H1 (cell line): Measurements from ENCODE around the gene APOA1. TPM values are rescaled to one million over a fixed set of nuclear protein-coding genes. Genes with fewer than 3 reads are reported as not detected.
A peak's percentile ranks its signal among the peaks of the same experiment; 100 is the strongest.

Source experiments
- CTCF ChIA-PET: fragments of 300-600 bp; sonication (Branson Sonifier 250); formaldehyde crosslinking; loops from one replicate; lab custom pipeline; 2021; ENCODE audit not compliant: partially characterized antibody; lab: Charles Lee
- POLR2A ChIA-PET: fragments of 300-600 bp; sonication (Branson Sonifier 250); formaldehyde crosslinking; loops from one replicate; lab custom pipeline; 2021; ENCODE audit warnings: inconsistent platforms; ENCODE audit not compliant: partially characterized antibody; lab: Charles Lee
- DNase-seq, 2 experiments: peaks; one replicate each; pipeline versions ENCODE4 v3.0.0 to v3.0.0-alpha.2; 2010 to 2022; ENCODE audit warnings: low spot score in 2 of 2, low read depth in 1 of 2, mixed read lengths in 1 of 2
- FAIRE-seq: peaks from 2 replicates; lab custom pipeline; 2011; peaks lifted over from hg19 to GRCh38; lab: Jason Lieb, UNC
- H2AFZ ChIP-seq: 2 replicates; pipeline ENCODE4 v1.8.1; 2012; ENCODE audit warnings: low read length, inconsistent platforms
- H2AK5ac ChIP-seq: 2 replicates; pipeline ENCODE4 v1.6.1; 2013; ENCODE audit warnings: low read depth, low read length
- H2BK120ac ChIP-seq: replicated peaks from 2 replicates; pipeline ENCODE3; 2013; ENCODE audit warnings: low read depth, low read length, inconsistent platforms
- H2BK12ac ChIP-seq: 2 replicates; pipeline ENCODE4 v1.6.1; 2013; ENCODE audit warnings: low read depth, low read length
- H2BK15ac ChIP-seq: 2 replicates; pipeline ENCODE4 v1.6.1; 2013; ENCODE audit warnings: low read length
- H2BK20ac ChIP-seq: 2 replicates; pipeline ENCODE4 v1.6.1; 2013; ENCODE audit warnings: low read length
- H2BK5ac ChIP-seq: 2 replicates; pipeline ENCODE4 v1.6.1; 2013; ENCODE audit warnings: low read depth, low read length
- H3K14ac ChIP-seq: 2 replicates; pipeline ENCODE4 v1.6.1; 2013; ENCODE audit warnings: inconsistent platforms; ENCODE audit not compliant: insufficient read length
- H3K18ac ChIP-seq: 2 replicates; pipeline ENCODE4 v1.6.1; 2013; ENCODE audit warnings: low read length; ENCODE audit errors: extremely low read depth
- H3K23ac ChIP-seq: 2 replicates; pipeline ENCODE4 v1.6.1; 2013; ENCODE audit warnings: inconsistent platforms; ENCODE audit not compliant: insufficient read length
- H3K23me2 ChIP-seq: 2 replicates; pipeline ENCODE4 v1.6.1; 2013; ENCODE audit warnings: low read depth, low read length
- H3K27ac ChIP-seq: 2 replicates; pipeline ENCODE4 v1.6.1; 2011; ENCODE audit warnings: low read depth, low read length, inconsistent platforms
- H3K27me3 ChIP-seq, 4 experiments: replicated peaks in 1 of 4; 1 replicate in 1 of 4; 2 replicates in 3 of 4; pipeline versions ENCODE4 v1.6.1 to v1.8.1; 2011 to 2013; ENCODE audit warnings: low read length in 3 of 4, mild to moderate bottlenecking in 3 of 4, inconsistent platforms in 2 of 4, mixed read lengths in 2 of 4, moderate library complexity in 1 of 4; ENCODE audit not compliant: control insufficient read depth in 3 of 4, insufficient read depth in 3 of 4; ENCODE audit errors: extremely low read depth in 1 of 4
- H3K36me3 ChIP-seq, 4 experiments: 2 replicates each; pipeline versions ENCODE4 v1.6.1 to v1.8.1; 2011 to 2013; ENCODE audit warnings: mild to moderate bottlenecking in 4 of 4, low read length in 3 of 4, moderate library complexity in 2 of 4, control low read depth in 1 of 4, inconsistent platforms in 1 of 4; ENCODE audit not compliant: insufficient read depth in 4 of 4, control insufficient read depth in 2 of 4
- H3K4ac ChIP-seq: replicated peaks from 2 replicates; pipeline ENCODE3; 2013; ENCODE audit warnings: low read length, low read depth, mixed read lengths, inconsistent platforms; ENCODE audit not compliant: insufficient read length
- H3K4me1 ChIP-seq, 4 experiments: replicated peaks in 1 of 4; 1 replicate in 1 of 4; 2 replicates in 3 of 4; pipeline versions ENCODE4 v1.6.1 to v1.8.1; 2011 to 2013; ENCODE audit warnings: low read length in 3 of 4, inconsistent platforms in 2 of 4, mixed read lengths in 1 of 4; ENCODE audit not compliant: insufficient read depth in 4 of 4, control insufficient read depth in 3 of 4
- H3K4me2 ChIP-seq, 2 experiments: 2 replicates each; pipeline versions ENCODE4 v1.6.1 to v1.8.1; 2011 to 2013; ENCODE audit warnings: low read depth in 2 of 2, low read length in 2 of 2, control low read depth in 1 of 2, inconsistent platforms in 1 of 2, mild to moderate bottlenecking in 1 of 2; ENCODE audit not compliant: insufficient read depth in 1 of 2
- H3K4me3 ChIP-seq, 4 experiments: fragments of 200-600, 300-600 bp in 1 of 4; sonication (generic), shearing (Covaris generic), sonication (Bioruptor Twin) in 1 of 4; 2 replicates each; pipeline versions ENCODE4 v1.5.1 to v1.8.1; 2011 to 2016; ENCODE audit warnings: low read length in 4 of 4, low read depth in 3 of 4, control low read depth in 2 of 4, inconsistent platforms in 2 of 4, mild to moderate bottlenecking in 2 of 4, mixed read lengths in 1 of 4, moderate library complexity in 1 of 4; ENCODE audit not compliant: insufficient read depth in 2 of 4; ENCODE audit errors: extremely low read depth in 1 of 4
- H3K56ac ChIP-seq: replicated peaks from 2 replicates; pipeline ENCODE3; 2013; ENCODE audit warnings: low read depth, mild to moderate bottlenecking, mixed read lengths, low read length, inconsistent platforms; ENCODE audit not compliant: insufficient read length
- H3K79me1 ChIP-seq: 2 replicates; pipeline ENCODE4 v1.6.1; 2013; ENCODE audit warnings: low read depth, low read length, control low read depth
- H3K79me2 ChIP-seq, 2 experiments: 2 replicates each; pipeline versions ENCODE4 v1.6.1 to v1.8.1; 2012 to 2013; ENCODE audit warnings: low read length in 2 of 2, mild to moderate bottlenecking in 2 of 2, inconsistent platforms in 1 of 2; ENCODE audit not compliant: insufficient read depth in 2 of 2, control insufficient read depth in 1 of 2
- H3K9ac ChIP-seq, 4 experiments: replicated peaks in 1 of 4; 1 replicate in 1 of 4; 2 replicates in 3 of 4; pipeline versions ENCODE4 v1.6.1 to v1.8.1; 2011 to 2013; ENCODE audit warnings: low read depth in 3 of 4, low read length in 3 of 4, control low read depth in 2 of 4, mild to moderate bottlenecking in 2 of 4, moderate library complexity in 2 of 4, inconsistent platforms in 1 of 4; ENCODE audit errors: extremely low read depth in 1 of 4
- H3K9me3 ChIP-seq, 2 experiments: 2 replicates each; pipeline versions ENCODE4 v1.6.1 to v1.8.1; 2012 to 2013; ENCODE audit warnings: mild to moderate bottlenecking in 2 of 2, moderate library complexity in 2 of 2, control low read depth in 1 of 2, inconsistent platforms in 1 of 2, low read depth in 1 of 2, low read length in 1 of 2, mixed read lengths in 1 of 2; ENCODE audit not compliant: insufficient read depth in 2 of 2
- H4K20me1 ChIP-seq, 2 experiments: replicated peaks in 1 of 2; 2 replicates each; pipeline versions ENCODE3 to v1.8.1; 2011 to 2013; ENCODE audit warnings: inconsistent platforms in 2 of 2, low read length in 2 of 2, mild to moderate bottlenecking in 1 of 2; ENCODE audit not compliant: insufficient read depth in 2 of 2, control insufficient read depth in 1 of 2
- H4K5ac ChIP-seq: 2 replicates; pipeline ENCODE4 v1.6.1; 2013; ENCODE audit warnings: low read length, low read depth, mixed read lengths, inconsistent platforms; ENCODE audit not compliant: insufficient read length
- H4K8ac ChIP-seq: 2 replicates; pipeline ENCODE4 v1.8.0; 2013; ENCODE audit warnings: mild to moderate bottlenecking, moderate library complexity, low read length, inconsistent platforms; ENCODE audit not compliant: insufficient read depth; ENCODE audit errors: extremely low read depth
- H4K91ac ChIP-seq: replicated peaks from 2 replicates; pipeline ENCODE3; 2013; ENCODE audit warnings: low read length, mixed read lengths, inconsistent platforms; ENCODE audit not compliant: insufficient read length
- CHD2 ChIP-seq: IDR thresholded peaks from 2 replicates; pipeline ENCODE4 v1.6.1; 2012; ENCODE audit warnings: low read length, improper control_type of control experiment
- CTCF ChIP-seq, 3 experiments: IDR thresholded peaks; 1 replicate in 2 of 3; 2 replicates in 1 of 3; pipeline versions ENCODE4 v1.5.1 to v1.6.1; 2011; ENCODE audit warnings: low read length in 3 of 3, mild to moderate bottlenecking in 3 of 3, inconsistent platforms in 2 of 3, low read depth in 1 of 3, moderate library complexity in 1 of 3; ENCODE audit not compliant: insufficient read depth in 1 of 3; ENCODE audit errors: control extremely low read depth in 1 of 3
- HDAC2 ChIP-seq, 2 experiments: fragments of 300-600 bp in 1 of 2; sonication (generic) in 1 of 2; IDR thresholded peaks; 2 replicates each; pipeline ENCODE4 v1.6.1; 2011 to 2012; ENCODE audit warnings: low read depth in 2 of 2, low read length in 2 of 2, mild to moderate bottlenecking in 2 of 2, moderate library complexity in 2 of 2, borderline replicate concordance in 1 of 2, inconsistent platforms in 1 of 2
- TEAD4 ChIP-seq: IDR thresholded peaks from 2 replicates; pipeline ENCODE4 v1.6.1; 2012; ENCODE audit warnings: low read depth, low read length, inconsistent platforms, mixed read lengths
- WGBS, 2 experiments: shearing (Covaris generic) in 1 of 2; methylation state at CpG; one replicate each; pipeline versions ENCODE4 v1.1.6 to v1.1.7; 2013 to 2015; ENCODE audit warnings: low lambda C conversion rate in 2 of 2, mixed read lengths in 2 of 2, inconsistent platforms in 1 of 2, low coverage in 1 of 2, missing lambda C conversion rate in 1 of 2; ENCODE audit not compliant: insufficient replicate concordance in 2 of 2, insufficient coverage in 1 of 2, insufficient read length in 1 of 2; ENCODE audit errors: extremely low coverage in 1 of 2, missing lambda C conversion rate in 1 of 2; 5-methylcytosine and 5-hydroxymethylcytosine counted together
- polyA plus RNA-seq, 7 experiments: library from polyadenylated mRNA; depleted of rRNA in 3 of 7; stranded (reverse) in 5 of 7; unstranded in 2 of 7; fragments of >200 nt in 5 of 7; fragments of 200-250 nt in 2 of 7; gene quantifications; 1 replicate in 5 of 7; 2 replicates in 1 of 7; 4 replicates in 1 of 7; pipeline versions ENCODE4 v1.2.1 to v1.2.3, GENCODE V29; 2011 to 2013; ENCODE audit warnings: missing spikeins in 2 of 7, mixed read lengths in 2 of 7
- total RNA-seq: library from RNA; stranded (reverse); fragmentation: NEBNext Ultra II Directional; extraction: Animal tissue kit (Norgen Biotek cat#: 25700); gene quantifications from 2 replicates; pipeline ENCODE4 v1.2.1, GENCODE V29; 2021

Gene APOA1
- total and polyA plus RNA-seq, 2 of the 8 experiments (the other 6 are each of a cell fraction or from before 2014, with no cell fraction given), result 0.80 TPM; not detected in 1

- Histone ChIP-seq H3K4me1 (no peaks in the 10 kb centered on the region), H3K23me2 (no peaks in the 10 kb centered on the region), H3K27ac (no peak overlapping the region), H2BK12ac (no peak overlapping the region), H3K79me1 (no peaks in the 10 kb centered on the region; the same call in 1 of the 2 replicates), H3K4me3 (no peak overlapping the region), H4K20me1 (peaks cover 0 to 1% of the 10 kb centered on the region in 2 experiments), H3K4me2 (no peak overlapping the region)
- CTCF ChIA-PET, result interaction anchor here (0.8 to 7.0 kb wide), 13 partner anchors 10 to 269 kb away, joined by 3 to 65 read pairs (median 4); no protein-coding TSS in a partner anchor
- 88% methylated on average over 8 of the region's 8 CpGs; no CpG with 5 or more reads in 1 of the 2 experiments for WGBS, 2 experiments
- TF ChIP-seq CHD2, result no peak
- peak; percentile 2 to 19 (median 17); a peak in 2 of 4 replicates for TF ChIP-seq CTCF (IDR thresholded peaks at IDR 0.05; ENCODE audit: control extremely low read depth in 1 of 3, insufficient read depth in 1 of 3, low read depth in 1 of 3, low read length in 3 of 3)
- TF ChIP-seq TEAD4, result no peak
- no peak for TF ChIP-seq HDAC2 (IDR thresholded peaks at IDR 0.05; ENCODE audit: borderline replicate concordance in 1 of 2, low read depth in 2 of 2, low read length in 2 of 2)
- TF ChIP-seq, all 59 proteins: peak for 1
- H4K8ac ChIP-seq, result no peak overlapping the region
- no peak overlapping the region for H3K4ac ChIP-seq
- H3K23ac ChIP-seq, result no peak overlapping the region
- H2BK120ac ChIP-seq, result no peak overlapping the region
- no peak overlapping the region for H2BK15ac ChIP-seq
- FAIRE-seq (no peak), DNase-seq (no peak)
- H4K5ac ChIP-seq, result no peak overlapping the region
- no peak overlapping the region for H2AK5ac ChIP-seq
- H3K18ac ChIP-seq, result no peak overlapping the region
- H3K9me3 ChIP-seq, result no peaks in the 10 kb centered on the region
- H4K91ac ChIP-seq, result no peak overlapping the region
- no peak overlapping the region for H3K9ac ChIP-seq
- H3K14ac ChIP-seq, result no peak overlapping the region
- no peak overlapping the region for H2BK20ac ChIP-seq
- H2BK5ac ChIP-seq, result no peak overlapping the region
- POLR2A ChIA-PET, result no interaction called here
- H2AFZ ChIP-seq, result no peak overlapping the region
- H3K79me2 ChIP-seq, result no peaks in the 10 kb centered on the region
- H3K56ac ChIP-seq, result no peak overlapping the region
- H3K36me3 ChIP-seq, result peaks cover 0 to 26% (median 16%) of the 10 kb centered on the region in 4 experiments; a peak in 6 of 8 replicates
- no peaks in the 10 kb centered on the region for H3K27me3 ChIP-seq
Observed at GRCh38 chr11:116876656-116877055, 39.2 kb upstream of the APOA1 start.
